Hepatocyte (in vitro differentiated cells): ENCODE results near the gene CNP.

Experiments used
- EZH2 ChIP-seq: fragments of 200-600 bp; sonication (generic); IDR thresholded peaks from 2 replicates; pipeline ENCODE4 v1.6.1; 2016; ENCODE audit warnings: antibody characterized with exemption, mild to moderate bottlenecking, borderline replicate concordance
- EZH2phosphoT487 ChIP-seq: fragments of 200-600 bp; sonication (generic); IDR thresholded peaks from one replicate; pipeline ENCODE4 v1.6.1; 2018; ENCODE audit warnings: antibody characterized with exemption, mild to moderate bottlenecking, low read depth, moderate library complexity; ENCODE audit not compliant: unreplicated experiment, severe bottlenecking
- TF ChIP-seq, protein P1 (sequence below): fragments of 200-600 bp; sonication (generic); IDR thresholded peaks from 2 replicates; pipeline ENCODE4 v1.5.1; 2016; ENCODE audit warnings: antibody characterized with exemption, mild to moderate bottlenecking; ENCODE audit not compliant: poor library complexity

DNA sequence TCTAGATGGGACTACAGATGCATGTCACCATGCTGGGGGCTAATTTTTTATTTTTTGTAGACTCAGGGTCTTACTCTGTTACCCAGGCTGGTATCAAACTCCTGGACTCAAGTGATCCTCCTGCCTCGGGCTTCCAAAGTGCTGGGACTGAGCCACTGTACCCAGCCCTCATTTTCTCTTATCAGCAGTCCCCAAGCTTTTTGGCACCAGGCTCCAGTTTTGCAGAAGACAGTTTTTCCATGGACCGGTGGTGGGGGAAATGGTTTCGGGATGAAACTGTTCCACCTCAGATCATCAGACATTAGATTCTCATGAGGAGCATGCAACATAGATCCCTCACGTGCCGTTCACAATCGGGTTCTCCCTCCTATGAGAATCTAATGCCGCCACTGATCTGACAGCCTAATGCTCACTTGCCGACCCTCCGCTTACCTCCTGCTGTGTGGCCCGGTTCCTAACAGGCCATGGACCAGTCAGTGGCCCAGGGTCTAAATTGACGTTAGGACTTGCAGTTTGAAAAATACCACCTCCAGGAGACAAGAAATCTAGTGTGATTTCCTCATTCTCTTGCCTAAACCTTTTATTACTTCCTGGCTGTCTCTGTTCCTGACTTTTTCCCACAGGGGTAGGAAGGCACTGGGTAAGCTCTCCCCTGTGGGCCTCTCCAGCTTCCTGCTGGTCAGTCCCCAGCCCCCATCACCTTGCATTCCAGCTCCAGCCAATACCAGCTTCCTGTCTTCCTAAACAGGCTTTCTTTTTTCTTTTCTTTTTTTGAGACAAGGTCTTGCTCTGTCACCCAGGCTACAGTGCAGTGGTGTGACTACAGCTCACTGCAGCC, 9.3 kb upstream of the CNP start:
- no peak for TF ChIP-seq EZH2
- TF ChIP-seq, protein P1, sequence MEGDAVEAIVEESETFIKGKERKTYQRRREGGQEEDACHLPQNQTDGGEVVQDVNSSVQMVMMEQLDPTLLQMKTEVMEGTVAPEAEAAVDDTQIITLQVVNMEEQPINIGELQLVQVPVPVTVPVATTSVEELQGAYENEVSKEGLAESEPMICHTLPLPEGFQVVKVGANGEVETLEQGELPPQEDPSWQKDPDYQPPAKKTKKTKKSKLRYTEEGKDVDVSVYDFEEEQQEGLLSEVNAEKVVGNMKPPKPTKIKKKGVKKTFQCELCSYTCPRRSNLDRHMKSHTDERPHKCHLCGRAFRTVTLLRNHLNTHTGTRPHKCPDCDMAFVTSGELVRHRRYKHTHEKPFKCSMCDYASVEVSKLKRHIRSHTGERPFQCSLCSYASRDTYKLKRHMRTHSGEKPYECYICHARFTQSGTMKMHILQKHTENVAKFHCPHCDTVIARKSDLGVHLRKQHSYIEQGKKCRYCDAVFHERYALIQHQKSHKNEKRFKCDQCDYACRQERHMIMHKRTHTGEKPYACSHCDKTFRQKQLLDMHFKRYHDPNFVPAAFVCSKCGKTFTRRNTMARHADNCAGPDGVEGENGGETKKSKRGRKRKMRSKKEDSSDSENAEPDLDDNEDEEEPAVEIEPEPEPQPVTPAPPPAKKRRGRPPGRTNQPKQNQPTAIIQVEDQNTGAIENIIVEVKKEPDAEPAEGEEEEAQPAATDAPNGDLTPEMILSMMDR = no peak
- no peak for TF ChIP-seq EZH2phosphoT487
